HEK293T (cell line): ENCODE results near the gene PPP6R2.

Source experiments
- FOXM1 ChIP-seq: fragments of 450-650 bp; IDR thresholded peaks from 2 replicates; pipeline ENCODE4 v1.6.1; 2017; ENCODE audit warnings: mild to moderate bottlenecking, borderline replicate concordance
- SP1 ChIP-seq: fragments of 450-650 bp; IDR thresholded peaks from 2 replicates; pipeline ENCODE4 v1.6.1; 2017
- ZNF384 ChIP-seq: fragments of 450-650 bp; IDR thresholded peaks from 2 replicates; pipeline ENCODE4 v1.6.1; 2016

GRCh38 chr22:50483556-50483955 lies 140.4 kb downstream of the PPP6R2 start:
- TF ChIP-seq ZNF384 (no peak), SP1 (no peak), FOXM1 (no peak)
